ENCODE results near the gene F12.
A peak's percentile ranks its signal among the peaks of the same experiment; 100 is the strongest.

- TF ChIP-seq EZH2 (IDR thresholded peaks at IDR 0.05; ENCODE audit: low read length, missing control alignments) (no peak), CTCF (conservative IDR thresholded peaks at IDR 0.05 in 1 of 2, IDR thresholded peaks at IDR 0.05 in 1 of 2; ENCODE audit: low read depth in 1 of 2, low read length in 2 of 2) (peak; percentile 41 to 47)
Observed at GRCh38 chr5:177382423-177383029, 26.8 kb downstream of the F12 start.

All from fibroblast of lung (primary cell).